Measurements from ENCODE around the gene ATP6V0A4.
"Not testable (repeated sequence)": the region's sequence is repeated elsewhere in the genome, so short reads cannot be mapped to it uniquely, and the experiment has no call there.

Gene ATP6V0A4

DNA sequence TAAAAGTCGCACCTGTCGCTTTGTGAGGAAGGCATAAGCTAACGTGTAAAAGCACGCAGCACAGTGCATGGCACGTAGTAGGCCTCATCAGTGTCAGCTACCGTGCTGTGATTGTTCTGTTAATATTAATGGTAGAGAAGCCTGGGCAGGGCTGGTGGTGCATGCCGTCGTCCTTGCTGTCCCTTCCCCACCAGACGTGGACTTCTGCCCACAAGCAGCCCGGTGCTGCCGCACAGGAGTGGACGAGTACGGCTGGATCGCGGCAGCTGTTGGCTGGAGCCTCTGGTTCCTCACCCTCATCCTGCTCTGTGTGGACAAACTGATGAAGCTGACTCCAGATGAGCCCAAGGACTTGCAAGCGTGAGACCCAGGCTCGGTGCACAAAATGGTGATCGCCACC lies 4.7 kb upstream of the ATP6V0A4 start:
- FAIRE-seq: no peak

DNA sequence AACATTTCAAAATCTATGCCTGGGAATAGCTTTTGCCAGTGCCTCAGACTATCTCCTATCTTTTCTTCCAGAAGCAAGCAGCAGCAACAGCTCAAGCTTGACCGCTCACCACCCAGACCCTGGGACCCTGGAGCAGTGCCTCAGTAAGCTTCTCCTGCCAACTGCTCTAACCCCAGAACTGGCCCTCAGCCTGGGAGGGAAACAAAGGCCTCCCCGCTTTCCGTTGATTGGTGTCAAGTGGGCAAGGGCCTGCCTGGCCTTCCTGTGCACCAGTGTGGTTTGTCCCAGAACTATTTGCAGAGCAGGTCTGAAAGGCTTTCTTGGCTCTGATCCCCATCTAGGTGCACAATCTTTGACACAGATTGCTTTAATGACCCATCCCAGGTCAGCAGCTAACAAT lies 3.3 kb upstream of the ATP6V0A4 start:
- FAIRE-seq: no peak

GRCh38 chr7:138799336-138800000 lies 1.5 kb upstream of the ATP6V0A4 start:
- no peak for FAIRE-seq

GRCh38 chr7:138798836-138799235 lies 840 bp upstream of the ATP6V0A4 start:
- FAIRE-seq: no peak

DNA sequence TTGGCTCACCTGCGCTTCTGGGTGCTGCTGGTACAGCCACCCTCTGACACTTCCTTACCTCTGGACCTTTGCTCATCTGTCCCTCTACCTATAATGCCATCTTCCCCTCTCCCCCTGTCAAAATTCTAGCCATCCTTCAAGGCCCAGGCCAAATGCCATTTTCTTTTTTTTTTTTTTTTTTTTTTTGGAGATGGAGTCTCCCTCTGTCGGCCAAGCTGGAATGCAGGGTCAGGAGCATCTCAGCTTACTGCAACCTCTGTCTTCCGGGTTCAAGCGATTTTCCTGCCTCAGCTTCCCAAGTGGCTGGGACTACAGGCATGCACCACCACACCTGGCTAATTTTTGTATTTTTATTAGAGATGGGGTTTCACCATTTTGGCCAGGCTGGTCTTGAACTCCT lies 950 bp downstream of the ATP6V0A4 start:
- FAIRE-seq: not testable (repeated sequence)

GRCh38 chr7:138796038-138796615 lies 1.9 kb downstream of the ATP6V0A4 start:
- FAIRE-seq: no peak

- no peak for FAIRE-seq
These were observed 12.2 kb downstream of the ATP6V0A4 start for GRCh38 chr7:138785587-138786437.

GRCh38 chr7:138784692-138785091 lies 13.3 kb downstream of the ATP6V0A4 start:
- no peak for FAIRE-seq

- FAIRE-seq: no peak
These were observed 17.0 kb downstream of the ATP6V0A4 start for GRCh38 chr7:138781004-138781403.

DNA sequence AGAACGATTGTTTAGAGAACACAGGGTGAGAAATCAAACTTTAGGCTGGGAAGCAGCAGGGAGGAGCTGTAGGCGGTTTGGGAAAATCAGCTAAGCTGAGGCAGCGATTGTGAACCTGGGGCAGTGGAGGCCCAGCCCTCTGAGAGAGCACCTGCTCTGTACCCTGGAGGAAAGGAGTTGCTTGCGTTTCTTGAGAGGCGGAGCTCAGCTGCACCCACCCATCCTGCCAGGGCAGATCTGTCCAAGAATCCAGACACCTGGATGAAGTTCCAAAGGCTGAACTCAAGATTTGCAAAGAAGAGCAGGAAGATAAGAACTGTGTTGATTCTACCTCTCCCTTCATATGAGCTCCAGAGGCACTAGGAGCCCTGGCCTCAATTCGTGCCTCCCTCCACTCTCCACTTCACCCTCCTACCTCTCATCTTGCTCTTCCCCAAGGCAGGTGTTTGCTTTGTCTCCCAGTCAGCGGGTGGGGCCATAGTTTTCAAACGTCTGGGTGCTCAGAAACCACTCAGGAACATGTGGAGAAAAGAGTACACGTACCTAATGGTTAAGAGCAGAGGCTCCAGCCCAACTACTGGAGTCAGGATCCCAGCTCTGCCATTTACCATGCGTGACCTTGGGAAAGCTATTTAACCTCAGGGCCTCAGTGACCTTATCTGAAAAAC lies 21.7 kb downstream of the ATP6V0A4 start:
- FAIRE-seq: no peak

- FAIRE-seq: no peak
These were observed 24.2 kb downstream of the ATP6V0A4 start for GRCh38 chr7:138773817-138774216.

DNA sequence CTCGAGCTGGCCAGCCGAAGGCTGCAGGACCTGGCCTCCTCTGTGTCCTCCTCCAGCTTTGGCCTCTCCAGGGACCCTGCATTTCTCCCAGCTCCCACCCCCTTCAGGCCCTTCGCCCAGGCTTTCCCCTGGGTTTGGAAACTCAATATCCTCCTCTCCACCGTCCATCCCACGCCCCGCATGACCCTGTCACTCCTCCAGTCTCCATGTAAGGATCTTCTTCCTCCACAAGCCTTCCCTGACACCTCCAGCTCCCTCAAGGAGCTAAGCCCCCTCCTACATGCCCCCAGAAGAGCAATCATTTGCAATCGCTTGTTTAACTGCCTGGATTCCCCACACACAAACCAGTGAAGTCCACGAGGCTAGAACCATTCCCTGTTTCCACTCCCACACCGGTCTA lies 24.8 kb downstream of the ATP6V0A4 start:
- no peak for FAIRE-seq

- FAIRE-seq: no peak
These were observed 27.1 kb downstream of the ATP6V0A4 start for GRCh38 chr7:138770904-138771303.

GRCh38 chr7:138768241-138768640 lies 29.8 kb downstream of the ATP6V0A4 start:
- no peak for FAIRE-seq

GRCh38 chr7:138756591-138757242 lies 41.3 kb downstream of the ATP6V0A4 start:
- no peak for FAIRE-seq

DNA sequence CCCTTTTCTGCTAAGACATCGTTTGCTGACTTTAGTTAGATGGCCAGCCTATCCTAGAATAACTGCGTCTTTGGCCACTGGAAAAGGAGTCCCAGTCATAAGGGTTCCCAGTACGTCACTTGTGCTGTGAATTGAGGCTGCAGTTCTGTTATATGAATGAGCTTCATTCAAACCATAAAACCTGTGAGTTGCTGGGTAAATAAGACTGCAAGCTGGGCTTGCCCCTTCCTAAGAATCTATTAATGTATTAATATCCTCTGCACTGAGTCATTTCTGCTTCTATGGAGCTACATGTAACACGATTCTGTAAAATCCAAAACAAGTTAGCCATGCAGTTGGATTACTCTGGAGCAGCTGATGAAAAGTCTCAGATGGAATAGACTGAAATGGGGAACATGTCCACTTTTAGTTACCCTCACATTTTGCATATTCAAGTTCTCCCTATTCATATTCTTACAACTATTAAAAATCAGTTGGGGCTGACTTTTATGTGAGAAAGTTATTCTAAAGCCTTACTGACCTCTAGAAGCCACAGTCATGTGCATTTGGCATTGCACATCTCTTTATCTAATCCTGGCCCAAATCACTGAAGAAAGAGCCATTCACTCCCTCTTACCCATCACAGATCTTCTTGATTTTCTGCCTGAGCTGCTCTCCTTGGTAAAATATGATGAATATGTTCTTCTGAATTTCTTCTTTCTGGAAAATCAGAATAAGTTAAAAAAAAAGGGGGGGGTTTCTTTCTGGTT lies 42.0 kb downstream of the ATP6V0A4 start:
- no peak for FAIRE-seq

- FAIRE-seq: no peak
These were observed 42.7 kb downstream of the ATP6V0A4 start for GRCh38 chr7:138755331-138755747.

- no peak for FAIRE-seq
These were observed 44.4 kb downstream of the ATP6V0A4 start for GRCh38 chr7:138753610-138754009.

GRCh38 chr7:138753150-138753518 lies 44.9 kb downstream of the ATP6V0A4 start:
- FAIRE-seq: no peak

DNA sequence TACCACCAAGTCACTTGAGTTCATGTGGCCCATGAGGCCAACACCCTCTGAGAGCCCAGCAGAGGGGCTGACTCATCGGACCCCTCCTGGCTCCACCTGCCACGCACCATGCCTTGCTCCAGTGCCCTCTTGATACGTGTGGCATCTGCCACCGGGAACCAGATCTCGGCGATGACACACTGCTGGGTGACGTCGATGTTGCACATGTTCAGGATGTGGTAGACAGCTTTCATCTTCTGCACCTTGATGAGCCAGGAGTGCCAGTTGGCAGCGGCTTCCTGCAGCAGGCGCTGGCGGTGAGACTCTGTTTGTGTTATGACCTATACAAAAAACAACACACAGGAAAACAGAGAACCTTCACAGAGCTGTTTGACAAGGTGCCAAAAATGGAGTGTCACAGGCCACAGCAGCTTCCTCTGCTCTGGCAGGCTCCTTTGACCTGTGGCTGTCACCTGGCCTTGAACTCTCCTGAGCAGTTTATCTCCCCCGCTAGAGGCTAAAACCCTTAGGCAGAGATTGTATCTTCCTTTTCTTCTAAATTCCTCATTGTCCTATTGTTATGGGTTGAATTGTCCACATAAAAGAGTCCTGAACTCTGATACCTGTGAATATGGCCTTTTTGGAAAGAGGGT lies 45.4 kb downstream of the ATP6V0A4 start:
- no peak for FAIRE-seq

- no peak for FAIRE-seq
These were observed 47.0 kb downstream of the ATP6V0A4 start for GRCh38 chr7:138750901-138751464.

Data from colon (tissue), 2 donors.